Islet precursor cell (in vitro differentiated cells): ENCODE results near the gene F7.

Source experiments
- DNase-seq: peaks from one replicate; pipeline ENCODE4 v3.0.0-alpha.2; 2018

F7 gene

GRCh38 chr13:113141601-113141970 is 36.0 kb downstream of the F7 start:
- peak; percentile 35 for DNase-seq

- peak; percentile 33 for DNase-seq
These were observed 37.3 kb downstream of the F7 start for GRCh38 chr13:113142876-113143275.

DNA sequence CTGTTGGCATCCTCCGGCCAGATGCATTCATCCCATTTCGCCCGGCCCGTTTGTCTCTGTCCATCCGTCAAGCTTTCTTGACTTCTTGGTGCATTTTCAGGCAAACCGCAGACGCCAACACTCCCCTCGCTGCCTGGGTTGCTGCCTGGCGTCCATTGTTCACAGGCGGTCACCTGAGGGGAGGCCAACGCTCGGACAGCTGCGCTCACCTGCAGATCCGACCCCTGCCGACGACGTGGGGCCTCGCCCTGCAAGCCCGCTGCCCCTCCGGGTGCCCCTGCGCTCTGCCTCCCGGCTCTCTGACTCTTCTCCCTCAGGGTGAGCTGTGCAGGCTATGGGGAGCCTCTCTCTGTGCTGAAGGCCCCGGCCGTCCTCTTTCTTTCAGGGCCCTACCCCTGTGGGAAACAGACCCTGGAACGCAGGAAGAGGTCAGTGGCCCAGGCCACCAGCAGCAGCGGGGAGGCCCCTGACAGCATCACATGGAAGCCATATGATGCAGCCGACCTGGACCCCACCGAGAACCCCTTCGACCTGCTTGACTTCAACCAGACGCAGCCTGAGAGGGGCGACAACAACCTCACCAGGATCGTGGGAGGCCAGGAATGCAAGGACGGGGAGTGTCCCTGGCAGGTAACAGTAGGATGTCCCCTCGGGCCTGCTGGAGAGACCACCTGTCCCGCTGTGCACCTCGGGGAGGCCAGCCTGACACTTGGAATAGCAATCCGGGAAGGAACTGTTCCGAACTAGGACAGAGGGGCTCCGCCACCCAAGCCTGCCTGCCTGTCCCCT is 38.1 kb downstream of the F7 start:
- DNase-seq: peak; percentile 47

- peak; percentile 44 for DNase-seq
These were observed 38.7 kb downstream of the F7 start for GRCh38 chr13:113144255-113144629.

DNA sequence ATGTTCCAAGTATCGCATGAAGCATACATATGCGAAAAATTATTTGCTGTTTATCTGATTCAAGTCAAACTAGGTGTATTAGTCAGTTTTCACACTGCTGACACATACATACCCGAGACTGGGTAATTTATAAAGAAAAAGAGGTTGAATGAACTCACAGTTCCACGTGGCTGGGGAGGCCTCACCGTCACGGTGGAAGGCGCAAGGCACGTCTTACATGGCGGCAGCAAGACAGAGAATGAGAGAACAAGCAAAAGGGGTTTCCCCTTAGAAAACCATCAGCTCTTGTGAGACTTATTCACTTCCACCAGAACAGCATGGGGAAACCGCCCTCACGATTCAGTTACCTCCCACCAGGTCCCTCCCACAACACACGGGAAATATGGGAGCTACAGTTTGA is 39.9 kb downstream of the F7 start:
- DNase-seq: no peak

- peak; percentile 41 for DNase-seq
These were observed 40.5 kb downstream of the F7 start for GRCh38 chr13:113145911-113146598.

DNA sequence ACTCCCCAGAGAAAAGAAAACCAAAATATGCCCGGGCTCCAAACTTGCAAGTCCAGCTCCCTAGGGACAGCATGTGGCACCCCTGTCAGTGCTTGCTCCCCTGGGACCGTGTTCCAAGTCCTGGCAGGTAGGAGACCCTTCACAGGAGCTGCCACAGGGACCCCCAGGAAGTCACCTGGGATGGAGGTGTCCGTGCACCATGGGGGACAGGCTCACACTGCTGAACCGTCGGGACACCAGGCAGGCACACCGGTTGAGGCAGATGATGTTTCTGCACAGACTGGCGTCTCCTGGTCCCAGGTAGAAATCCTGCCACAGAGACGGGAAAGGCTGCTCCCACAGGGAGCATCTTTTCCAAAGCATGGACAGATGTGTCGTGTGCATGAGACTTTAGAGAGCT is 41.2 kb downstream of the F7 start:
- DNase-seq: peak; percentile 43

DNA sequence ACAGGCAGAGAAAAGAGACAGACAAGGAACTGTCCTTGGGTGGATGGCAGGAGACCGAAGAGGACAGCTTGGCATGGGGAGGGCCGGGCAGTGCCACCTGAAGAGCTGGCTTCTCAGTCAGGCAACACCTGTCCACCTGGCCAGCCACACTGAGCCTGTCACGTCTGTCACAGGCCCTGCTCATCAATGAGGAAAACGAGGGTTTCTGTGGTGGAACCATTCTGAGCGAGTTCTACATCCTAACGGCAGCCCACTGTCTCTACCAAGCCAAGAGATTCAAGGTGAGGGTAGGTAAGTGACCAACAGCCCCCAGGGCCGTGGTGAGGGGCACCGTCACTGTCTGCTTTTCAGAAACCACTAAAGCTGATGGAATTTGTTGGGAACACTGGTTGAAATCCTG is 41.6 kb downstream of the F7 start:
- DNase-seq: peak; percentile 38

- DNase-seq: no peak
These were observed 42.8 kb downstream of the F7 start for GRCh38 chr13:113148407-113148806.

GRCh38 chr13:113148940-113149503 is 43.4 kb downstream of the F7 start:
- peak; percentile 38 for DNase-seq

GRCh38 chr13:113149711-113150549 is 44.3 kb downstream of the F7 start:
- DNase-seq: no peak

- peak; percentile 39 for DNase-seq
These were observed 45.2 kb downstream of the F7 start for GRCh38 chr13:113150550-113151365.

DNA sequence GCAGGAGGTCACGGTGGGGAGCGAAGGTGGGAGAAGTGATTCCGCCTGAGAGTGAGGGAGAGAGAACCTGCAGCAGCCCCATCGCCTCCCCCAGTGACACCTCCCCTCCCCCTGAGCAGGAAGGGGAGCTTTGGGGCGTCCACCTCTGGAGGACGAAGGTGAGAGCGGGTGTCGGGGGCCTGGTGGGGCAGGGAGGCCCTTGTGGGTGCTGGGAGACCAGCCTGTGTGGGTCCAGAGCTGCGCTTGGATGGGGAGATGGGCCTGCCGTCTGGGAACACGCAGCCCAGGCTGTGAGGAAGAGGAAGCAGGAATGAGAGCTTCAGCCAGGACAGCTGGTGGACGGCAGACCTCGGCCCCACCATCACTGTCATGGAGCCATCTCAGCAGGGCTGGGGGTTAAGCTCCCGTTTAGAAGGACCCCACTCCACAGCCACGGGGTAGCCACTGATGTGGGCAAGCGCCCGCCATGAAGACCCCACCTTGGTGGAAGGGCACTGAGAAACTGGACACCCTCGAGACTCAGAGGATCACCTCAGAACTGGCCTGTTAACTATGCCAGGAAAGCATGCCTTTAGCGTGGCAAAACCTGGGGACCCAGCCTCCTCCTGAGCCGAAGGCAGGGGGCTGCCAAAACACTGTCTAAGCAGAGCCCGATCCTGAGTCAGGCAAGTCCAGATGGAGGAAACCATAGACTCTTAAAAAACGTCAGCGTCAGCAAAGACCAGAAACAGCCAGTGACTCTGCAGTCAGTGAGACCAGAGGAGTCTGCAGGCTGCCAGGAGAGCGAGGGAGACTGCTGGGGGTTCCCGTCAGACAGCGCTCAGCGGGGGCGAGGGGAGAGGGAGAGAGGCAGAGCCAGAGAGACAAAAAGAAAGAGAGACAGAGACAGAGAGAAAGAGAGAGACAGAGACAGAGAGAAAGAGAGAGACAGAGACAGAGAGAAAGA is 46.4 kb downstream of the F7 start:
- peak; percentile 51 for DNase-seq

GRCh38 chr13:113152691-113152983 is 47.0 kb downstream of the F7 start:
- no peak for DNase-seq

- peak; percentile 73 for DNase-seq
These were observed 47.6 kb downstream of the F7 start for GRCh38 chr13:113152984-113153809.

DNA sequence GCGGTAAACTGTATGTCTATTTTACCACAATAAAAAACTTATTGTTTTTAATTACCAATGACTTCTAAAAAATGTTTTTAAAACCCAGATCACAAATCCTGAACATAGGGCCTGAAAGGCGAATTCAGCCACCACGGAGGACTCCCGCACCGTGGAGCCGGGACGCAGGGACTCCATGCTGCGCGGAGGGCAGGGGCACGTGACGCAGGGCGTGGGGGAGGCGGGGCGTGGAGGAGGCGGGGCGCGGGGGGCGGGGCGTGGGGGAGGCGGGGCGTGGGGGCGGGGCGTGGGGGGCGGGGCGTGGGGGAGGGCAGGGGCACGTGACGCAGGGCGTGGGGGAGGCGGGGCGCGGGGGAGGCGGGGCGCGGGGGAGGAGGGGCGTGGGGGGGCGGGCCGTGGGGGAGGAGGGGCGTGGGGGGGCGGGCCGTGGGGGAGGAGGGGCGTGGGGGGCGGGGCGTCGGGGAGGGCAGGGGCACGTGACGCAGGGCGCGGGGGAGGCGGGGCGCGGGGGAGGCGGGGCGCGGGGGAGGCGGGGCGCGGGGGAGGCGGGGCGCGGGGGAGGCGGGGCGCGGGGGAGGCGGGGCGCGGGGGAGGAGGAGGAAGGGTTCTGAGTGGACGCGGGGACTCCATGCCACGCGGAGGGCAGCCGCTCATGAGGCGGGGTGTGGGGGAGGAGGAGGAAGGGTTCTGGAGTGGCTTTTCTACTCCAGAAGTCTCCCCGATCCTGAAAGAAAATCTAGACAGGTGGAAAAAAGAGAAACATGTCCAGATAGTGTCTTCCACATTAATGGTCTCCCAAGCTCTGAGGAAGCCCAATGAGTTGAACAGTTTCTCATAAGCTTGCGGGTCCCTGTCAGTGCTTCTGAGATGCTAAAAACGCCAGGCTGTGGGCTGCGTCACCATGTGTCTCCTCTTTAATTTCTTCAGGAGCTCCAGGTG is 48.5 kb downstream of the F7 start:
- DNase-seq: peak; percentile 78

GRCh38 chr13:113155201-113155600 is 49.6 kb downstream of the F7 start:
- DNase-seq: peak; percentile 37

DNA sequence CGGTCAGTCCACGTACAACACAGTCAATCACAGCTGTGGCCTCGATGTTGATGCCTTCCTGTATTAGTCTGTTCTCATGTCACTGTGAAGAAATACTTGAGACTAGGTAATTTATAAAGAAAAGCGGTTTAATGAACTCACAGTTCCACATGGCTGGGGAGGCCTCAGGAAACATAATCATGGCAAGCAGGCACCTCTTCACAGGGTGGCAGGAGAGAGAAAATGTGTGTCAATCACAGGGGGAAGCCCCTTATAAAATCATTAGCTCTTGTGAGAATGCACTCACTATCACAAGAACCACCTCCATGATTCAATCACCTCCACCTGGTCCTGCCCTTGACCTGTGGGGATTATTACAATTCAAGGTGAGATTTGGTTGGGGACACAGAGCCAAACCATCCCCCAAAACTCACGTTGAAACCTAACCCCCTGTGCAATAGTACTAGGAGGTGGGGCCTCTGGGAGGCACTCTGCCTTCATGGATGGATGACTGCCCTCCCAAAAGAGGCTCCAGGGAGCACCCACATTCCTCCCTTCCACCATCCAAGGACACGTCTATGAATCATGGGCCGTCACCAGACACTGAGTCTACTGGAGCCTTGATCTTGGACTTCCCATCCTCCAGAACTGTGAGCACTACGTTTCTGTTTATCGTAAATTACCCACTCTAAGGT is 50.5 kb downstream of the F7 start:
- DNase-seq: peak; percentile 21
